IMR-90 (cell line): ENCODE measurements around the gene FNDC5. TPM values are rescaled to one million over a fixed set of nuclear protein-coding genes. Genes with fewer than 3 reads are reported as not detected.
A peak's percentile ranks its signal among the peaks of the same experiment; 100 is the strongest.

Experiments
- ATAC-seq: fragments of 200-7000 bp; cut with Tn5 transposase; 2 replicates; pipeline ENCODE4 v1.9.1; 2020; ENCODE audit warnings: low read depth, mild to moderate bottlenecking, moderate library complexity
- BruUV-seq: library from RNA; stranded (reverse); fragments of 400-500 nt; replicated peaks from 2 replicates; lab custom pipeline; 2021; lab: Mats Ljungman, UMichigan
- CTCF ChIA-PET: fragments of 300-600 bp; formaldehyde crosslinking; extraction: SDS; loops from one replicate; lab custom pipeline; 2021; ENCODE audit warnings: antibody characterized with exemption; lab: Yijun Ruan, JAX
- POLR2A ChIA-PET: fragments of 300-600 bp; sonication (Branson Sonifier 250); formaldehyde crosslinking; loops from one replicate; lab custom pipeline; 2022; ENCODE audit warnings: antibody characterized with exemption; ENCODE audit not compliant: unreplicated experiment; lab: Charles Lee
- DNase-seq: peaks from one replicate; pipeline ENCODE4 v3.0.0; 2013
- H2AFZ ChIP-seq: replicated peaks from 2 replicates; pipeline ENCODE3; 2013; ENCODE audit warnings: low read length, mild to moderate bottlenecking; ENCODE audit not compliant: poor library complexity
- H2AK5ac ChIP-seq: 2 replicates; pipeline ENCODE4 v1.6.1; 2013; ENCODE audit warnings: low read depth, low read length, inconsistent platforms
- H2AK9ac ChIP-seq: replicated peaks from 2 replicates; pipeline ENCODE3; 2013; ENCODE audit warnings: mild to moderate bottlenecking, low read depth, low read length, moderate library complexity; ENCODE audit not compliant: poor library complexity
- H2BK120ac ChIP-seq: 2 replicates; pipeline ENCODE4 v1.6.1; 2013; ENCODE audit warnings: low read depth, low read length, inconsistent platforms
- H2BK15ac ChIP-seq: 3 replicates; pipeline ENCODE4 v1.6.1; 2013; ENCODE audit warnings: low read depth, low read length, inconsistent platforms
- H2BK20ac ChIP-seq: 2 replicates; pipeline ENCODE4 v1.6.1; 2013; ENCODE audit warnings: low read depth, mild to moderate bottlenecking, inconsistent platforms, low read length, moderate library complexity
- H2BK5ac ChIP-seq: 2 replicates; pipeline ENCODE4 v1.6.1; 2013; ENCODE audit warnings: mild to moderate bottlenecking, low read depth, low read length, inconsistent platforms; ENCODE audit not compliant: poor library complexity, severe bottlenecking
- H3K14ac ChIP-seq: replicated peaks from 2 replicates; pipeline ENCODE4 v1.6.1; 2013; ENCODE audit warnings: low read depth, low read length, inconsistent platforms
- H3K18ac ChIP-seq: 2 replicates; pipeline ENCODE4 v1.6.1; 2013; ENCODE audit warnings: low read depth, low read length, control low read depth
- H3K23ac ChIP-seq: 2 replicates; pipeline ENCODE4 v1.6.1; 2013; ENCODE audit warnings: low read depth, low read length, inconsistent platforms
- H3K27ac ChIP-seq: 2 replicates; pipeline ENCODE4 v1.5.1; 2013; ENCODE audit warnings: mild to moderate bottlenecking, control low read depth, low read length; ENCODE audit not compliant: insufficient read depth
- H3K27me3 ChIP-seq: 2 replicates; pipeline ENCODE4 v1.6.1; 2013; ENCODE audit warnings: low read length; ENCODE audit not compliant: control insufficient read depth, insufficient read depth
- H3K36me3 ChIP-seq: 2 replicates; pipeline ENCODE4 v1.6.1; 2013; ENCODE audit warnings: low read length, mixed read lengths; ENCODE audit not compliant: control insufficient read depth, insufficient read depth
- H3K4ac ChIP-seq: 2 replicates; pipeline ENCODE4 v1.6.1; 2013; ENCODE audit warnings: low read depth, low read length, inconsistent platforms
- H3K4me1 ChIP-seq: 2 replicates; pipeline ENCODE4 v1.6.1; 2013; ENCODE audit warnings: low read length, mixed read lengths; ENCODE audit not compliant: control insufficient read depth, insufficient read depth
- H3K4me2 ChIP-seq: 2 replicates; pipeline ENCODE4 v1.6.1; 2013; ENCODE audit warnings: low read depth, mild to moderate bottlenecking, control low read depth, low read length, moderate library complexity
- H3K4me3 ChIP-seq: 2 replicates; pipeline ENCODE4 v1.5.1; 2013; ENCODE audit warnings: low read depth, mild to moderate bottlenecking, control low read depth, low read length, moderate library complexity; ENCODE audit not compliant: insufficient read depth
- H3K56ac ChIP-seq: 2 replicates; pipeline ENCODE4 v1.6.1; 2013; ENCODE audit warnings: low read length, inconsistent platforms; ENCODE audit not compliant: insufficient read depth; ENCODE audit errors: extremely low read depth
- H3K79me1 ChIP-seq, 2 experiments: 2 replicates each; pipeline ENCODE4 v1.6.1; 2013; ENCODE audit warnings: low read length in 2 of 2, inconsistent platforms in 1 of 2, low read depth in 1 of 2
- H3K9ac ChIP-seq: 2 replicates; pipeline ENCODE4 v1.6.1; 2013; ENCODE audit warnings: low read depth, low read length, control low read depth
- H3K9me1 ChIP-seq: 2 replicates; pipeline ENCODE4 v1.6.1; 2013; ENCODE audit warnings: low read length, inconsistent platforms; ENCODE audit not compliant: insufficient read depth
- H3K9me3 ChIP-seq: 2 replicates; pipeline ENCODE4 v1.6.1; 2013; ENCODE audit warnings: low read length; ENCODE audit not compliant: control insufficient read depth, insufficient read depth
- H4K20me1 ChIP-seq: 2 replicates; pipeline ENCODE4 v1.6.1; 2013; ENCODE audit warnings: low read length, inconsistent platforms; ENCODE audit not compliant: insufficient read depth
- H4K5ac ChIP-seq: 2 replicates; pipeline ENCODE4 v1.6.1; 2013; ENCODE audit warnings: mild to moderate bottlenecking, low read depth, low read length, control low read depth
- H4K8ac ChIP-seq, 2 experiments: 2 replicates each; pipeline ENCODE4 v1.6.1; 2013; ENCODE audit warnings: low read depth in 2 of 2, low read length in 2 of 2, control low read depth in 1 of 2, inconsistent platforms in 1 of 2
- H4K91ac ChIP-seq: 2 replicates; pipeline ENCODE4 v1.6.1; 2013; ENCODE audit warnings: low read depth, low read length, inconsistent platforms; ENCODE audit not compliant: insufficient read depth
- BHLHE40 ChIP-seq: fragments of 150-350 bp; IDR thresholded peaks from 2 replicates; pipeline ENCODE4 v1.6.1; 2016; ENCODE audit warnings: mild to moderate bottlenecking, low read depth, low read length
- CEBPB ChIP-seq: IDR thresholded peaks from 2 replicates; pipeline ENCODE4 v1.6.1; 2012; ENCODE audit warnings: low read depth, low read length, improper control_type of control experiment
- CHD1 ChIP-seq: IDR thresholded peaks from 2 replicates; pipeline ENCODE4 v1.6.1; 2012; ENCODE audit warnings: low read depth, low read length, improper control_type of control experiment
- CTCF ChIP-seq: conservative IDR thresholded peaks from 2 replicates; pipeline ENCODE4 v1.5.1; 2012; ENCODE audit warnings: mild to moderate bottlenecking, low read depth, low read length, improper control_type of control experiment
- ELK1 ChIP-seq: fragments of 150-350 bp; IDR thresholded peaks from 2 replicates; pipeline ENCODE4 v1.6.1; 2016; ENCODE audit warnings: low read depth, mild to moderate bottlenecking, low read length, moderate library complexity, borderline replicate concordance
- FOS ChIP-seq: fragments of 150-350 bp; IDR thresholded peaks from 2 replicates; pipeline ENCODE4 v1.6.1; 2016; ENCODE audit warnings: low read depth, low read length
- MAFK ChIP-seq: IDR thresholded peaks from 2 replicates; pipeline ENCODE4 v1.6.1; 2012; ENCODE audit warnings: low read depth, low read length, improper control_type of control experiment
- MAZ ChIP-seq: IDR thresholded peaks from 2 replicates; pipeline ENCODE4 v1.6.1; 2012; ENCODE audit warnings: low read depth, mild to moderate bottlenecking, low read length, improper control_type of control experiment, moderate library complexity, borderline replicate concordance
- MXI1 ChIP-seq: IDR thresholded peaks from 2 replicates; pipeline ENCODE4 v1.6.1; 2012; ENCODE audit warnings: low read depth, mild to moderate bottlenecking, low read length, moderate library complexity, borderline replicate concordance
- NFE2L2 ChIP-seq: fragments of 150-350 bp; IDR thresholded peaks from 2 replicates; pipeline ENCODE4 v1.6.1; 2016; ENCODE audit warnings: low read depth, mild to moderate bottlenecking, low read length
- POLR2A ChIP-seq: IDR thresholded peaks from 2 replicates; pipeline ENCODE4 v1.6.1; 2012; ENCODE audit warnings: mild to moderate bottlenecking, low read depth, low read length
- RAD21 ChIP-seq: IDR thresholded peaks from 2 replicates; pipeline ENCODE4 v1.6.1; 2012; ENCODE audit warnings: low read length, improper control_type of control experiment
- RCOR1 ChIP-seq: IDR thresholded peaks from 2 replicates; pipeline ENCODE4 v1.6.1; 2012; ENCODE audit warnings: mild to moderate bottlenecking, low read length, improper control_type of control experiment; ENCODE audit not compliant: insufficient replicate concordance
- RFX5 ChIP-seq: IDR thresholded peaks from 2 replicates; pipeline ENCODE4 v1.8.0; 2012; ENCODE audit warnings: low read depth, mild to moderate bottlenecking, low read length, moderate library complexity
- SMC3 ChIP-seq: fragments of 150-350 bp; IDR thresholded peaks from 2 replicates; pipeline ENCODE4 v1.6.1; 2016; ENCODE audit warnings: low read depth, mild to moderate bottlenecking, antibody characterized with exemption, low read length, moderate library complexity
- WGBS, 2 experiments: methylation state at CpG; one replicate each; pipeline versions ENCODE4 v1.1.5 to v1.1.7; 2013; ENCODE audit warnings: missing lambda C conversion rate in 2 of 2; ENCODE audit not compliant: insufficient read length in 1 of 2; ENCODE audit errors: extremely low coverage in 2 of 2; 5-methylcytosine and 5-hydroxymethylcytosine counted together
- dilution Hi-C: fragments of 300-500 bp; cut with HindIII; formaldehyde crosslinking; loops from one replicate; pipeline ENCODE4 v1.14.3; 2018; ENCODE audit warnings: low sequenced_read_pairs; ENCODE audit not compliant: unreplicated experiment
- in situ Hi-C: fragments of 300-500 bp; cut with MboI; formaldehyde crosslinking; loops from 3 replicates; pipeline ENCODE4 v1.14.3; 2019; ENCODE audit warnings: low sequenced_read_pairs, inconsistent platforms, mixed read lengths
- intact Hi-C: fragments of 100-400 bp; cut with micrococcal nuclease; formaldehyde crosslinking; loops from 2 replicates; pipeline ENCODE4 v1.10.0; 2022
- polyA plus RNA-seq, 3 experiments: library from polyadenylated mRNA; depleted of rRNA; stranded (reverse); fragments of >200 nt; gene quantifications; 2 replicates each; pipeline ENCODE4 v1.2.3, GENCODE V29; 2012; ENCODE audit warnings: low replicate concordance in 1 of 3
- total RNA-seq: library from RNA; depleted of rRNA; stranded (reverse); fragments of >200 nt; gene quantifications from 2 replicates; pipeline ENCODE4 v1.2.3, GENCODE V29; 2012
- TF ChIP-seq, protein P1 (sequence below): fragments of 150-350 bp; IDR thresholded peaks from 2 replicates; pipeline ENCODE4 v1.6.1; 2017; ENCODE audit warnings: mild to moderate bottlenecking, antibody characterized with exemption, low read length, low read depth

The FNDC5 gene
- total and polyA plus RNA-seq, 2 of the 4 experiments (the other 2 are of a cell fraction): 1.2 to 1.6 TPM

GRCh38 chr1:32872192-32872460 is 1.4 kb upstream of the FNDC5 start:
- intact Hi-C loops: loop anchor here (1.0 to 2.0 kb wide), 4 partner anchors 160 to 471 kb away; no protein-coding TSS in a partner anchor
- Histone ChIP-seq H3K4ac (no peak overlapping the region), H3K9me1 (no peaks in the 10 kb centered on the region), H3K79me1 (no peaks in the 10 kb centered on the region), H4K5ac (no peak overlapping the region), H4K91ac (no peak overlapping the region), H3K9me3 (no peaks in the 10 kb centered on the region), H3K23ac (peak overlapping the region; percentile 78; the same call in 1 of the 2 replicates), H2BK20ac (no peak overlapping the region), H3K9ac (no peak overlapping the region), H3K14ac (no peak overlapping the region), H2AK5ac (no peak overlapping the region), H3K4me1 (peaks cover 4% of the 10 kb centered on the region; the same call in 1 of the 2 replicates), H3K4me2 (no peak overlapping the region), H2BK120ac (no peak overlapping the region), H3K18ac (no peak overlapping the region), H3K4me3 (no peak overlapping the region), H2BK15ac (no peak overlapping the region), H4K8ac (no peak overlapping the region), H3K27ac (no peak overlapping the region), H2BK5ac (no peak overlapping the region), H3K36me3 (peaks cover 1% of the 10 kb centered on the region; the same call in 1 of the 2 replicates), H2AFZ (no peak overlapping the region), H3K56ac (no peak overlapping the region), H4K20me1 (peaks cover 12% of the 10 kb centered on the region), H2AK9ac (no peak overlapping the region), H3K27me3 (peaks cover 15% of the 10 kb centered on the region)
- ChIA-PET POLR2A (no interaction called here), CTCF (interaction anchor here (1.4 kb wide), 1 partner anchor 160 kb away, joined by 4 read pairs; no protein-coding TSS in a partner anchor)
- DNase-seq (no peak), ATAC-seq (no peak)
- dilution Hi-C loops: no loop called here
- 45% methylated on average over 5 of the region's 7 CpGs; no CpG with 5 or more reads in 1 of the 2 experiments for WGBS, 2 experiments
- in situ Hi-C loops: no loop called here
- no TSS peak for BruUV-seq
- TF ChIP-seq MAZ (no peak), FOS (no peak), CTCF (no peak), RCOR1 (no peak), CHD1 (no peak), RFX5 (no peak), NFE2L2 (no peak), MAFK (no peak), RAD21 (no peak), SMC3 (no peak), MXI1 (no peak), BHLHE40 (no peak), CEBPB (no peak), POLR2A (no peak), ELK1 (no peak)
- TF ChIP-seq, protein P1, sequence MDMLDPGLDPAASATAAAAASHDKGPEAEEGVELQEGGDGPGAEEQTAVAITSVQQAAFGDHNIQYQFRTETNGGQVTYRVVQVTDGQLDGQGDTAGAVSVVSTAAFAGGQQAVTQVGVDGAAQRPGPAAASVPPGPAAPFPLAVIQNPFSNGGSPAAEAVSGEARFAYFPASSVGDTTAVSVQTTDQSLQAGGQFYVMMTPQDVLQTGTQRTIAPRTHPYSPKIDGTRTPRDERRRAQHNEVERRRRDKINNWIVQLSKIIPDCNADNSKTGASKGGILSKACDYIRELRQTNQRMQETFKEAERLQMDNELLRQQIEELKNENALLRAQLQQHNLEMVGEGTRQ: no peak
